Measurements from ENCODE around the gene CGNL1. TPM values are rescaled to one million over a fixed set of nuclear protein-coding genes. Genes with fewer than 3 reads are reported as not detected.
A peak's percentile ranks its signal among the peaks of the same experiment; 100 is the strongest.

The CGNL1 gene
- total RNA-seq, 4 donors from 2014 or later: 4.7 to 13.7 (median 7.3) TPM

- no peak for DNase-seq (ENCODE audit: low spot score)
- TF ChIP-seq CTCF (IDR thresholded peaks at IDR 0.05): no peak
- no peak for ATAC-seq (ENCODE audit: low FRiP score)
Observed at GRCh38 chr15:57526615-57527014, 150.3 kb downstream of the CGNL1 start.

GRCh38 chr15:57527382-57528091, 151.2 kb downstream of the CGNL1 start:
- peak in 1 of 3 donors; percentile 29 for TF ChIP-seq CTCF (IDR thresholded peaks at IDR 0.05)
- DNase-seq (ENCODE audit: low spot score) (no peak), ATAC-seq (ENCODE audit: low FRiP score) (peak; percentile 41)

GRCh38 chr15:57528940-57529565, 152.7 kb downstream of the CGNL1 start:
- no peak for TF ChIP-seq CTCF (IDR thresholded peaks at IDR 0.05)
- DNase-seq (ENCODE audit: low spot score) (no peak), ATAC-seq (ENCODE audit: low FRiP score) (peak; percentile 15)

GRCh38 chr15:57529748-57530147, 153.4 kb downstream of the CGNL1 start:
- ATAC-seq (ENCODE audit: low FRiP score): no peak
- no peak for TF ChIP-seq CTCF (IDR thresholded peaks at IDR 0.05)
- DNase-seq (ENCODE audit: low spot score): no peak

DNA sequence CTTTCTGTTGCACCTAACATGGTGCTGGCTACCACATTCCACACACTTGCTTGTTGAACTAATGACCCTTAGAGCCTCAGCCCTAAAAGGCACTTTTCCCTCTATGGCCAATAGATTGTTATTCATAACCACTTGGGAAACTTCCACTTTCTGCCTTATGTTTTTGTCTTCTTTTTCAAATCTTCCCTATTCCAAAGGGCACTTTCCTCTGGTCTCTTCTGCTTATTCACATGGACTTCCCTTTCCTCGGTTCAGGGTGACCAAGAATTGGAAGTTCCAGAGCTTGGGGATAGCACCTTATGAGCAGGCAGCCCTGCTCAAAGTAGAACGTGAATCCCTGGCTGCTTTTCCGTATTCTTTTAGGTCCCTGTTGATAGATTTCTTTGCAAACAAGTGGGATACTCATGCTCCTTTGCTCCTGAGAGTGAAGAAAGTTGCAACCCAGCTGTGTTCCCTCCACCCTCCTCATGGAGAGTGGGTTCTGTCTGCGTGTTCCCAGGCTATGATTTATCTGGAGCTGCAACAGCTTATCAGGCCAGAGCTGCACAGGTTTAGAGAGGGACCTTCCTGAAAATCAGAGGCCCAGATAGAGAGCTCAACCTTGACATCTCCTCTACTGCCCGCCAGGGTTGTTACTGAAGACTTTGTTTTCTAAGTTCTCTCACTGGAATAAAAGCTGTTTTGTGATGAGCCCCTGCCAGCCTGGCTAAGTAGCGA, 156.6 kb downstream of the CGNL1 start:
- no peak for DNase-seq (ENCODE audit: low spot score)
- ATAC-seq (ENCODE audit: low FRiP score): no peak
- no peak for TF ChIP-seq CTCF (IDR thresholded peaks at IDR 0.05)

GRCh38 chr15:57533448-57533799, 157.1 kb downstream of the CGNL1 start:
- ATAC-seq (ENCODE audit: low FRiP score): no peak

More at GRCh38 chr15:57533448-57533799, 157.1 kb downstream of the CGNL1 start:
- no peak for TF ChIP-seq CTCF (IDR thresholded peaks at IDR 0.05)
- no peak for DNase-seq (ENCODE audit: low spot score)
